Colonic mucosa (tissue), 4 donors: ENCODE data around the gene MAGI2. TPM values are rescaled to one million over a fixed set of nuclear protein-coding genes. Genes with fewer than 3 reads are reported as not detected.

ENCODE experiments used
- DNase-seq: peaks from one replicate; pipeline ENCODE4 v3.0.0-alpha.2; 2020
- H3K27ac ChIP-seq: fragments of 200-600 bp; one replicate; pipeline ENCODE4 v1.8.0; 2021
- H3K27me3 ChIP-seq: fragments of 200-600 bp; one replicate; pipeline ENCODE4 v1.8.0; 2021
- H3K36me3 ChIP-seq: fragments of 200-600 bp; one replicate; pipeline ENCODE4 v1.8.0; 2021
- H3K4me1 ChIP-seq: fragments of 200-600 bp; one replicate; pipeline ENCODE4 v1.8.0; 2021; ENCODE audit warnings: mild to moderate bottlenecking
- H3K4me3 ChIP-seq: fragments of 200-600 bp; one replicate; pipeline ENCODE4 v1.8.0; 2021
- H3K9ac ChIP-seq, 2 donors: one replicate each; pipeline ENCODE4 v1.7.0; 2013; ENCODE audit warnings: control low read depth in 2 of 2, low read depth in 2 of 2, low read length in 2 of 2
- H3K9me3 ChIP-seq: fragments of 200-600 bp; one replicate; pipeline ENCODE4 v1.8.0; 2021
- CTCF ChIP-seq: fragments of 200-600 bp; IDR thresholded peaks from one replicate; pipeline ENCODE4 v1.8.0; 2022; ENCODE audit warnings: antibody characterized with exemption, mild to moderate bottlenecking
- intact Hi-C: fragments of 100-400 bp; cut with DNase I; formaldehyde crosslinking; loops from one replicate; pipeline ENCODE4 v1.14.1; 2022
- total RNA-seq, 2 donors: library from RNA; stranded (reverse); fragmentation: NEBNext Ultra II Directional in 1 of 2; extraction: Animal tissue kit (Norgen Biotek cat#: 25700) in 1 of 2; gene quantifications; one replicate each; pipeline ENCODE4 v1.2.1, GENCODE V29; 2021
- donor health status: healthy.
- donor health status: DM: no; HTN: no; CAD: no.
- donor health status: DM: no; HTN: no; CAD: no.

The MAGI2 gene
- total RNA-seq, 2 donors from 2014 or later = 1.1 to 2.4 TPM

- no peak overlapping the region for H3K4me3 ChIP-seq
- intact Hi-C loops = no loop called here
Observed at GRCh38 chr7:78609281-78609680, 844.2 kb downstream of the MAGI2 start.

GRCh38 chr7:78607099-78607498, 846.4 kb downstream of the MAGI2 start:
- no peak for DNase-seq
- no peak overlapping the region for H3K9ac ChIP-seq
- intact Hi-C loops = no loop called here
- no peak for TF ChIP-seq CTCF
- H3K4me3 ChIP-seq = no peak overlapping the region
- H3K27me3 ChIP-seq = no peaks in the 10 kb centered on the region
- no peaks in the 10 kb centered on the region for H3K36me3 ChIP-seq
- no peaks in the 10 kb centered on the region for H3K9me3 ChIP-seq
- no peaks in the 10 kb centered on the region for H3K4me1 ChIP-seq
- H3K27ac ChIP-seq = no peak overlapping the region

More at GRCh38 chr7:78609281-78609680, 844.2 kb downstream of the MAGI2 start:
- Histone ChIP-seq H3K27ac (no peak overlapping the region), H3K27me3 (no peaks in the 10 kb centered on the region), H3K36me3 (no peaks in the 10 kb centered on the region), H3K9ac (no peak overlapping the region), H3K4me1 (no peaks in the 10 kb centered on the region), H3K9me3 (no peaks in the 10 kb centered on the region)
- no peak for DNase-seq
- TF ChIP-seq CTCF = no peak

GRCh38 chr7:78605119-78605518, 848.3 kb downstream of the MAGI2 start:
- Histone ChIP-seq H3K36me3 (no peaks in the 10 kb centered on the region), H3K4me3 (no peak overlapping the region), H3K4me1 (no peaks in the 10 kb centered on the region), H3K27ac (no peak overlapping the region), H3K9me3 (no peaks in the 10 kb centered on the region), H3K27me3 (no peaks in the 10 kb centered on the region), H3K9ac (no peak overlapping the region)
- no peak for DNase-seq
- TF ChIP-seq CTCF = no peak
- intact Hi-C loops = no loop called here

GRCh38 chr7:78601728-78602127, 851.7 kb downstream of the MAGI2 start:
- no peak for TF ChIP-seq CTCF
- no peak for DNase-seq
- H3K9ac ChIP-seq = no peak overlapping the region
- intact Hi-C loops = no loop called here
- no peaks in the 10 kb centered on the region for H3K4me1 ChIP-seq
- H3K9me3 ChIP-seq = no peaks in the 10 kb centered on the region
- H3K27ac ChIP-seq = no peak overlapping the region
- H3K27me3 ChIP-seq = no peaks in the 10 kb centered on the region
- H3K4me3 ChIP-seq = no peak overlapping the region
- no peaks in the 10 kb centered on the region for H3K36me3 ChIP-seq

GRCh38 chr7:78594156-78594555, 859.3 kb downstream of the MAGI2 start:
- intact Hi-C loops = no loop called here
- H3K4me3 ChIP-seq = no peak overlapping the region

More at GRCh38 chr7:78594156-78594555, 859.3 kb downstream of the MAGI2 start:
- Histone ChIP-seq H3K27me3 (no peaks in the 10 kb centered on the region), H3K27ac (no peak overlapping the region), H3K9ac (no peak overlapping the region), H3K9me3 (no peaks in the 10 kb centered on the region), H3K4me1 (no peaks in the 10 kb centered on the region), H3K36me3 (no peaks in the 10 kb centered on the region)
- DNase-seq = no peak
- no peak for TF ChIP-seq CTCF
